Activated CD8-positive, alpha-beta memory T cell treated with anti-CD3 and anti-CD28 coated beads for 1 hour (primary cell): ENCODE data around the gene TH.
A peak's percentile ranks its signal among the peaks of the same experiment; 100 is the strongest.

Experiments
- DNase-seq, 2 donors: peaks; one replicate each; pipeline ENCODE4 v3.0.0-alpha.2; 2020; ENCODE audit warnings: low read depth in 1 of 2; ENCODE audit errors: extremely low read depth in 1 of 2

Gene TH

DNA sequence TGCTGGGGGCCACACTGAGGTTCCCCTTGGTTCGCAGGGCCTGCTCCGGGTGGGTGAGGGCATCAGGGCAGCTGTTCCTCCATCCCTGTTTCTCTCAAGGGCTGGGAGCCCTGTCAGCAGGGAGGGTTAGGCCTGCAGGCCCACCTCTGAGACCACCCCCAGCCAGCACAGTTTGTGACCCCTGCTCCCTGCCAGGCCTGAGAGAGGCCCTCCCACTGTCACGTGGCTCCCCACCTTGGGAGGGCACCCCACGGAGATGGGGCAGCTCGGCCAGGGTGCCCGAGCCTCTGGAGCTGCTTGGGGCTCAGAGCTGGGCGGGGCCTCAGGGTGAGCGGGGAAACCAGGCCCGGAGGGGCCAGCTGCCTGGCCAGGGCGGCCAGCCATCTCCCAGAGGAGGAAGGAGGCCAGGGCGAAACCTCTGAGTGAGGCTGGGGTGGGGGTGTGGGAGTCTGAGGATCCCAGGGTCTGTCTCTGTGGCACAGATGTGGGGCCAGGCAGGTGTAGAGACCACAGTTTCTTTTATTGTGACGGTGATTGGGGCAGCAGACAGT is 8.1 kb downstream of the TH start:
- no peak for DNase-seq

DNA sequence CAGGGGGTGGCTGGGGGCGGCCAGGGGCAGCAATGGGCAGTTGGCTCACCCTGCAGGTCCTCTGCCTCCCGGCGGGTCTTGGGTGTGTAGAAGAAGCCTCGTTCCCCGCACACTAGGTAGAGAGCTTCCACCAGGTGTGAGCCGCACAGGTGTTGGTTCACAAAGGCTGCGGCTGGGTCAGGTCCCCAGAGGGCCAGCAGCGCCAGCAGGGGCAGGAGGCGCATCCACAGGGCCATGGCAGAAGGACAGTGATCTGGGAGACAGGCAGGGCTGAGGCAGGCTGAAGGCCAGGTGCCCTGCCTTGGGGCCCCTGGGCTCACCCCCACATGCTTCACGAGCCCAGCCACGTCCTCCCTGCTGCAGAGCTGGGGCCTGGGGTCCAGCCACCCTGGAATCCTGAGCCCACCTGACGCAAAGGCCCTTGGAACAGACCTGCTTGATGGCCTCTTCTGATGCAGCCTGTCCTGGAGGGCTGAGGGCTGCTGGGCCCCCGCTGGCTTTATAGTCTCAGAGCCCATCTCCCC is 10.8 kb downstream of the TH start, which contains the start of gene INS:
Gene INS, minus strand, starts transcription at position 474 of the 524 bp plus-strand sequence. Its CDS starts 238 bp downstream, at position 236.
- no peak for DNase-seq

DNA sequence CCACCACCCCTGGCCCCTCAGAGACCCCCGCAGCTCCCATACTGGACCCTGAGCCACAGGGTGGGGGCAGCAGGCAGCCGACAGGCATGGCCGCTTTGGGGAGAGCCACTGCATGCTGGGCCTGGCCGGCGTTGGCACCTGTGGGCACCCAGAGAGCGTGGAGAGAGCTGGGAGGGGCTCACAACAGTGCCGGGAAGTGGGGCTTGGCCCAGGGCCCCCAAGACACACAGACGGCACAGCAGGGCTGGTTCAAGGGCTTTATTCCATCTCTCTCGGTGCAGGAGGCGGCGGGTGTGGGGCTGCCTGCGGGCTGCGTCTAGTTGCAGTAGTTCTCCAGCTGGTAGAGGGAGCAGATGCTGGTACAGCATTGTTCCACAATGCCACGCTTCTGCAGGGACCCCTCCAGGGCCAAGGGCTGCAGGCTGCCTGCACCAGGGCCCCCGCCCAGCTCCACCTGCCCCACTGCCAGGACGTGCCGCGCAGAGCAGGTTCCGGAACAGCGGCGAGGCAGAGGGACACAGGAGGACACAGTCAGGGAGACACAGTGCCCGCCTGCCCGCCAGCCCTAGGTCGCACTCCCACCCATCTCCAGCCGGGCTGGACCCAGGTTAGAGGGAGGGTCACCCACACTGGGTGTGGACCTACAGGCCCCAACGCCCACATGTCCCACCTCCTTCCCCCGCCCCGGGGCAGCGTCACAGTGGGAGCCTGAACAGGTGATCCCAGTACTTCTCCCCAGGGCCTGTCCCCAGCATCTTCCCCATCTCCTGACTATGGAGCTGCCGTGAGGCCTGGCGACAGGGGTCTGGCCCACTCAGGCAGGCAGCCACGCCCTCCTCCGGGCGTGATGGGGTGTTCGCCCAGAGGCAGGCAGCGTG is 11.8 kb downstream of the TH start:
- no peak for DNase-seq

DNA sequence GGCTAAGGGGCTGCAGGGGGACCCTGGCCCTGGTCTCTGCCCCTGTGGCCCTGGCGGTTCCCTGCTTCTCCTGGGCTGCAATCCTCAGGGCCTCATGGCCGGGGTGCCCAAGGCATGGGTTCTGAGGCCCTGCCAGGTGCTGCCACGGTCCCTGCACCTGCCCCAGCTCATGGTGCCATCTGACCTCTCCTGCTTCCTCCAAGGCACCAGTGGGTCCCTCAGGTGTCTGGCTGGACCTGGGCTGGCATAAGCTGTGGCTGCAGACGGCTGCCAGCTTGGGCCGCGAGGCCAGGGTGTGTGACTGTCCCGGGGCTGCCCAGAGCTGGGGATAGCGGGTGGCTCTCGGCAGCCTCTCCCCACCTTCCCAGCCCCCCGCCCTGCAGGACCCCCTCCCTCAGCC is 12.6 kb downstream of the TH start:
- DNase-seq = no peak

DNA sequence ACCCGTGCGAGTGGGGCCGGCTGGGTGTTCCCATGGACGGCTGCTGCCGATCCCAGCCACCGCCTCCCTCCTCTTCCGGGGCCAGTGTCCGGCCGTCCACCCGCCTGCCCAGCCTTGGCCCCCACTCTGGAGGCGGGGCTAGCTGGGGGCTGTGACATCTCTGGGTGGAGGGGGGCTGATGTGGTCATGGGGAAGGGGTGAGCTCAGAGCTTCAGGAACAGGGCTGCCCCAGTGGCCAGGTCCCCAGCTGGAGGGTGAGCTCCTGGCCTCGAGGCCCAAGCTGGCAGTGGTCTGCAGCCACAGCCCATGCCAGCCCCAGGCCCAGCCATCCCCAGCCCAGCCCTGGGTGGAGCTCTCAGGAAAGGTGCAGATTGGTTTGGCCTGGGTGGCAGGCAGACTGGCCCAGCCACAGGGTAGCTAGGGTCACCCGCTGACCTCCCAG is 13.3 kb downstream of the TH start:
- no peak for DNase-seq

DNA sequence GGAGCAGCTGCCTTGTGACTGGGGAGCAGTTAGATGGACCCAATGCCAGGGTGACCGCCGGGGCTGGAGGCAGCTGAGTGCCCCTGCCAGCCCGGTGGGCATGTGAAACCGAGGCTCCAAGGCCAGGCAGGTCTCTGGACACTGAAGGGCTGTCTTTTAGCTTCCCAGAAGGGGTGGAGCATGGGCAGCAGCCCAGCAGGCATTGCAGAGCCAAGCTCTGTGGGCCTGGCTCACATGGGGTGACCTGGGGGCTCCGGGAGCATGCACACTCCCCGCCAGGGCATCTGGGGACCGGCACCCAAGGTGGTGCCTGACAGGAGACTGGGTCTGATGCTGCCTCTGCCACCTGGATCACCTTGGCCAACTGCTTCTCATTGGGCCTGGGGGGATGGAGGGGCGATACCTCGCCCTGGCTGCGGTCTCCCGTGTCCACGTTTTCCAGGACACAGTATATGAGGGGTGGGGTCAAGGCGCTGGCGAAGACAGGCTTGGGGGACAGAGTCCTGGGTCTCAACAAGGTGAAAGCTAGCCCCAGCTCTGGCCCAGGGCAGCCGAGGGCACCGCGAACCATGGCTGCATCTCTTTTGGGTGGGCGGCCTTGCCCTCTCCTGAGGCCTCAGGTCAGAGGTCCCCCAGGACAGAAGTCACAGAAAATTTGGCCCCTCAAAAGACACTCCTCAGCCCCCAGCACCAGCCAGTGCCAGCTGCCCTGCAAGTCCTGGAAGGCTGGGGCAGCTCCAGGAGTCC is 14.1 kb downstream of the TH start:
- DNase-seq = no peak

DNA sequence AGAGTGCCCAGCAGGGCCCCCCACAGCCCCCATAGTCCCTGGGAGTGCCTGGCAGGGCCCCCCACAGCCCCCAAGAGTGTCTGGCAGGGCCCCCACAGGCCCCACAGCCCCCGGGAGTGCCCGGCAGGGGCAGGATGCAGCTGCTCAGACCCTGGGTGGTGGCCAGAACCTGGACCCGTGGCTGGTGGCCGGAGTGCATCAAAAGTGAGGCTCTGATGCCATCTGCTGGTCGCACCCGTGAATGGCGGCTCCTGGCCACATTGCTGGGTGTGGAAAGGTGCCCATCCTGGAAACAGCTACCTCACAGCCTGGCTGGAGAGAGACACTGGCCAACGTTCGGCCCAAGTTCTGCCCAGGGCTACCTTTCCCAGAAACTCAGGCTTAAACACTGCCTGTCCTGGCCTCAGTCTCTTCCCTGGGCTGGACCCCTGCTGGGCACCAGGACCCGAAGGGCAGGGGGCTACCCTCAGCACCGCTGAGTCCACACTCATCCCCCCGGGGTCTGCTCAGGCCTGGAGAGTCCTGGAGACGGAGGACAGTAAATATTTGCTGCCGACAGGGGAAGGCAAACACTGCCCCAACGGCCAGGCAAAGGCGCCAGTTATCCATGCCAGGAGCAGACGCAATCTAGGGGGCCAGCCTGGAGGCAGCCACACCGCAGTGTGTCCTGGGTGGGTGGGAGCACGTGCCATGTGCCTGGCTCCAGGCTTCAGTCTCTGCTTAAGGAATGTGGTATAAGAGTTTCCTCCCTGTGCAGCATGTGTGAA is 15.0 kb downstream of the TH start:
- DNase-seq = peak in 1 of 2 donors; percentile 33

DNA sequence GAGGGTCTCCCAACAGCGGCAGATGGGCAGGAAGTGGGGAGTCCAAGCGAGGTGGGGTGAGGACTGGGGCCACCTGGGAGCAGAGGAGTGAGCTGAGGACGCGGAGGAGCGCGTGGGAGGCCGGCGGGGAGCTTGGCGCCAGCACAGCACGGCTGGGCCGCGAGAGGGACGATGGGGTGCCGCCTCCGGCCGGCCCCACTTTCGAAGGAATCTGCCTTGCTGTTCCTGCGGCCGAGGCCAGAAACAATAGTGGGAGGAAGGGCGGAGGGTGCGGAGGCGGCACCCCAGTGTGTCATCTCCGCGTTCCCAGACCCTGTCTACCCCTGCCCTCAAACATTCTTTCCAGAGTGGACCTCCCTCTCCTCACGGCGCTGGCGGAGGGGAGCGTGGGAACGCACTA is 16.1 kb downstream of the TH start:
- DNase-seq = no peak

DNA sequence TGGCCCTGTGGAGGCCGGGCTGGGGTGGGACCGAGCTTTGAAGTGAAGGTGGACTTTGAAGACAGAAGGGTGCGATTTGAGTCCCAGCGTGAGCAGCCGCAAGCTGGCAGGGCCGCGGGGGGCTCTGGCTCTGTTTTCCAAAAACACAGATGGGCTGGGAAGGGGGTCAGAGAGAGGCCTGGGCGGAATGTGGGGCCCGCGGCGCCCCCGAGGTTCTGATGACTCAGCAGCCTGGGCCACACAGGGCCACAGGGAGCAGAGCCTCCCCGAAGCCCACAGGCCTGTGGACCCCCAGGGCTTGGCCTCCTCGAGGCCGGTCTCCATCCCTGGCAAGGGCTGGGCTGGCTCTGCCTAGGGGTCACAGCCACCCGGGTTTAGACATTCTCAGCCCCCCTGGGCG is 16.7 kb downstream of the TH start:
- DNase-seq = no peak

DNA sequence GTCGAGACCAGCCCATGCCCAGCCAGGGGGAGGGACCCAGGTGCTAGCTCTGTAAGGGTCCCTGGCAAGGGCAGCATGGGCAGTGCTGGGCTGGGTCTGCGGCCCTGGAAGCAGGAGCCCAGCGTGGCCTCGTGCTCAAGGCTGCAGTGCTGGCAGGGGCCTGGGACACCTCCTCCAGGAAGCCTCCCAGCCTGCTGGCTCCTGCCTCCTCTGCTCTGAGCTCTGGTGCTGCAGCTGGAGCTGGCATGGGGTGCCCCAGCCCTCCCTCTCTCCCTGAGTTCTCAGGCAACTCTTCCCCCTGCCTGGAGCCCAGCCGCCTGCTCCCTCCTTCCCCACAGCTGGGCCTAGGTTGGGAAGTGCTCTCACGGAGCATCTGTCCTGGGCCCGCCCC is 17.4 kb downstream of the TH start:
- no peak for DNase-seq

DNA sequence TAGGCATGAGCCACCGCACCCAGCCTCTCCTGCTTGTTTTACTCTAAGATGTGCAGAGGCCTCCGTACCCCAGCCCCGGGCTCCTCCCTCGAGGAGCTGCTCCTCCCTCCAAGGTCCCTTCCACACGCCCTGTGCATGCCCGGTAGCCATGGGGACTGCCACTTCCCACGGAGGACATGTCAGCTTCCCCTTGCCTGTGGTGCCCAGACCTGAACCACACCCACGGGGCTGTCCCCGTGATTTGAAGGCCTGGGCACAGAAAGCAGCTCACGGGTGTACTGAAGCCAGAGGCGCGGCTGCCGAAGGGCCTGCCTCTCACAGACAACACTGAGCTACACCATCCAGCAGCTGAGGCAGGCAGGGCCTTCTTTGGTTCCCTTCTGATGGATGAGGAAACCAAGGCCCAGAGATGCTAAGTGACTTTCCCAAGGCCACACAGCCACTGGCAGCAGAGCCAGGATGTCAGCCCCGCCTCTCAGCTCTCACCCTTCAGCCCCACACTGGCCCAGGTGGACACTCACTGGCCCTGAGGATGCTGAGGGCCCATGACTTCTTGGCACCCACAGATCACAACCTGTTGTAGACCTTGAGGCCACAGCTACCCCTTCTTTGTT is 17.9 kb downstream of the TH start:
- DNase-seq = no peak

DNA sequence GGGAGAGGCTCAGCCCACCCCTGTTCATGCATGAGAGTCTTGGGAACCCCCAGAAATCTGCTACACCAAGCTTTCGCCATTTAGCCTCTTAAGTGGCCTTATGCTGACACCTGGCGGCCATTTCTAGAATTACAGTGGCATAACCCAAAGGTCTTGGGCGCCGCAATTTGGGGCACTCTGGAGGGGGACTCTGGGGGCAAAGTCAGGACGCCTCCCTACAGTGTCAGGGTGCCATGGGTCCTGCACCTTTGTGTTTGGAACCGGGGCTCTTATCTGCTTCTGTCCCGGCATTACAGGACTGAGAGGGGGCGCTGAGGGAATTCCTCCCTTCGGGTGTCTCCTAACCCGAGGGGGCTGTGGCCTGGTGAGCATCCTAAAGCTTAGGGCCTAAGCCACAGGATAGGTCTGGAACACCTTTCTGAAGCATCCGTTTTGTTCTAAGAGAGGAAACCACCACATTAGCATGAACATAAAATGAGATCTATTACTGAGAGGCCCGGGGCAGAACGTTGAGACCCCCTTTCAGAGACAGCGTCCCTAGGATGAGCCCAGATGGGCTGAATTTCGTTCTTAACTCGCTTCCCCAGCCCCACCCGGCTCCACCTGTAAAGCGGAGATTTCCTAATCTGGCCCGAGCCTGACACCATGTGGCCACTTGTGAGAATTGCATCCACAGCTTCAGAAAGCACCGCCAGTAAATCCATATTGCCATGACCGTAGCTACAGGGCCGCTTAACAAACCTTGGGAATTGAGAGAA is 19.9 kb downstream of the TH start:
- DNase-seq = peak; percentile 56 to 58

DNA sequence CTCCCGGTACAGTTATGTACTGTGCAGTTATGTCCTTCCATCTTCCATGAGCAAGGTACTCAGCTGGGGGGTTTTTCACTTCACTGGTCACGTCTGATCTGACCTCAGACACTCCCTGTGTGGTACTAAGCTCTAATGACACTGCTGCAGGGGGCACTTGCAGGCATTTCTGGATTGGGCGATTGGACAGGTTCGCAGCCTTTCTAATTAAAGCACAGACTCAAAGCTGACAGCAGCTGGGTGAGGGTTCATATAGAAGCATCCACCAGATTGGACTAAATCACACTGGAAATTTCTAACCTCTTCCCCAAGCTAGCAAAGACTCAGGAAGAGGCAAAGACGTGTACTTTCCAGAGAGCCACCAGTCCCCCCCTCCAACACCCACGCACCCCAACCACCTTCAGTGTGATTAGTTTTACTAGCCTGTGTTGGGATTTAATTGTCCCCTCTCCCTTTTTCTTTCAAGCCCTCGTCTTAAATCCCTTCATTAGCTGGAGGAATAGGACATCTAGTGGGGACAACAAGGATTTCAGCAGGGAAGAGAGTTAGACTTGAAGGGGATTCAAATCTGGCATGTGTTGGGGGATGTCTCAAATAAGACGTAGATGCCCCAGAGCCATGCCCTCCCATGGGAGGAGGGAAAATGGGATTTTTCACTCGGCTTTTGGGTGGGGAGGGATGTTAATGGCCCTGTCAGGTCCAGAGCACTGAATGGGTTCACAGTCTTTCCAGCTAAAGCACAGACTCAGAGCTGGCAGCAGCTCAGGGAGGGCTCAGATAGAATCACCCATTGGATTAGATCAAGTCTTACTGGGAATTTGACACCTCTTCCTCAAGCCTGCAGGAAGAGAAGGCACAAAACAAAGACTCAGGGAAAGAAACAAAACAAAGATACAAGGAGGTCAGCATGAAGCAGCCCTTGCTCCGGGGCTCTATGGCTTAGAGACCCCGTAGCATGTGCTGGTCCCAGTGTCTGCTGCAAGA is 21.5 kb downstream of the TH start:
- no peak for DNase-seq

DNA sequence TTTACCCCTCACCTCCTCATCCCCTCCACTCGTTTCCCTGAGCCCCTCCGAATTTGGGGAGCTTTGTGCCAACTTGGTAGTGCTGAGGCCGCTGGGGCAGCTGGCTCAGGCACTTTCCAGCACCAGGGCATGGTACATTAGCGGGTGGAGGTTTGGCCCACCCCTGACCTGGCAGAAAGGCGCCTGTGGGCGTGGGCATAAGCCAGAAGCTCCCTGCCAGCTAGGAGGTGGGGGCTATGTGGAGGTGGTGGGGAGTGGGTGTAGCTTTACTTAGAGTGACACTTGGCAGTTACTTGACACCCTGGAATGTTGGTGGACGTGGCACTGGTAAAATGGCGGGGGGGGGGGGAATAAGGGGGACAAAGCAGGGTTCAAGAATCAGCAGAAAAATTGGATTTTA is 22.2 kb downstream of the TH start:
- no peak for DNase-seq

DNA sequence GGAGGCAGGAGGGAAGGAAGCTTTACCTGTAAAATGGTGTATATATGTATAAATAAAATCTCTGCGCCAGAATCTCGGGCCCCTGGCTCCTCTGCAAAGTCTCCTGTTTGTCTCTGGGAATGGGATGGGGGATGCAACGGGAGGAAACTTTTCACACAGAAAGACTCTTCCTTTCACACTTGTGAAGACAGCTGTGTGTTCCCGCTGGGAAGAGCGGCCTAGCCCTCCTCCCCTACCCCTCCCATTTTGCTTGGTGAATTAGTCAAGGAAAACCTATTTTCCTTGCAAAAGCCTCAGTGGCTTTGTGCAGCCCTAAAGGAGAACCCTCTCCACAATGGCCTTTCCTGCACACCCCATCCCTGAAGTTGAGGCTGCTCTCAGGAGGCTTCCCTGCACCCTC is 23.0 kb downstream of the TH start:
- DNase-seq = no peak

DNA sequence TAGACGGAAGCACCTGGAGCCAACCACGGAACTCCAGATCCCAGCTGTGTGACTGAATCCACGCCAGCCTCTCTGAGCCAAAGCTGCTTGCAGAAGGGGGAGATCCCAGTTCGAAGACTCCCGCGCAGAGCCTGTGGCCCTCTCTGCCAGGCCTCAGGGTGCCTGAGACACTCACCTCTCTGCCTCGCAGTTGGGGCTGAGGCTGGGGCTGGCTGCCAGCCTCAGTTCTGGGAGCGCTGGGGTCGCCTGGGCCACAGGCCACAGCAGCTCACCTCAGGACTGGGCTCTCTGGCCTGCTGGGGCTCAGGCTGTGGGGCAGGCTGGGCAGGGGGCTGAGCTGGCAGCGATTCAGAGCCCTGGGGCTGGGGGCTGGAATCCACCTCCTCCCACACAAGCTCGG is 24.2 kb downstream of the TH start:
- DNase-seq = no peak

DNA sequence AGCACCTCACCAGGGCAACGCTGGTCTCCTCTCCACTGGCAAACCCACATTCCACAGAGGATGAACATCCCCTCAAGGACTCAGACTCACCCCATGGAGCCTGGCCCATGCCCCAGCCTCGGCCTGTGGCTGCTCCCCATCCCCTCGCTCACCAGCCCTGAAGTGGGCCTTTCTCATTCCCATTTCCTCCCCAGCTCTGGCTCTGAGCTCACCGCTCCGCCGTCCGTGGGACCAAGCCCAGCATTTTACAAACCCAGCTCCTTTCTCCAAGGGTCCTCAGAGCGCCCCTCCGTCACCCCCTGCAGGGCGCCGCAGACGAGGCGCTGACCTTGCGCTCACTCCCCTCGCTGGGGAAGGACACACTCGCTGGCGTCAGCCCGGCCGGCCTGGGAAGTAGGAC is 25.6 kb downstream of the TH start:
- DNase-seq = no peak

DNA sequence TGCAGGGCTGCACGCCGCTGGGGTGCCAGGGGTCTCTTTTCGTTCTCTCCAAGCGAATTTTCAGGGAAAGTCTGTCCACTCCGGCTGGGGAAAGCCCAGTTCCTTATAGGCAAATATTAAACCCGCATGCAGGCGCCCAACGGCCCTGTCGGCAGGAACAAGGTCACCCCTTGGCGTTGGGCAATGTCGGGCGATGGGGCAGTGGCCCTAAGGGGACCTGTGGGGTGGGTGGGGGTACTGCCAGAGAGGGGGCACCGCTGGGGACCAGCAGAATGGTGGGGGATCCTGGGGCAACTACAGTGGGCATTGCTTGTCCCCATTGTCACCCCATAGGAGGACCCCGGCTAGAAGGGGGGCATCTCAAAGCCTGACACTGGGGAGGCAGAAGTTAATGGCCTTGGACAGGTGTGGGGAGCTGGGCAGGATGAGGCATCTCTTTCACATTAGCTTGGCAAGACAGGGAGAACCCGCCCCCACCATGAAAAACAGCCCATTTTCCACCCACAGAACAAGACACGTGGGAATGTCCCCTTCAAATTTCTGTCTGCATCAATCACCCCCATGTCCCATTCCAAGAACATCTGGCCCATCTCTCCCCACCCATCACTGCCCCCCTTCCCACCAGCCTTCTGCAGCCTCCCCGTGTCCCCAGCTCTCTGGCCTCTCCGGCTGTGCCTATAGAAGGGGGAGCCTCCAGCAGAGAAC is 26.9 kb downstream of the TH start:
- DNase-seq = no peak
